ENCODE results near the gene LIMCH1.

- TF ChIP-seq, protein P1, sequence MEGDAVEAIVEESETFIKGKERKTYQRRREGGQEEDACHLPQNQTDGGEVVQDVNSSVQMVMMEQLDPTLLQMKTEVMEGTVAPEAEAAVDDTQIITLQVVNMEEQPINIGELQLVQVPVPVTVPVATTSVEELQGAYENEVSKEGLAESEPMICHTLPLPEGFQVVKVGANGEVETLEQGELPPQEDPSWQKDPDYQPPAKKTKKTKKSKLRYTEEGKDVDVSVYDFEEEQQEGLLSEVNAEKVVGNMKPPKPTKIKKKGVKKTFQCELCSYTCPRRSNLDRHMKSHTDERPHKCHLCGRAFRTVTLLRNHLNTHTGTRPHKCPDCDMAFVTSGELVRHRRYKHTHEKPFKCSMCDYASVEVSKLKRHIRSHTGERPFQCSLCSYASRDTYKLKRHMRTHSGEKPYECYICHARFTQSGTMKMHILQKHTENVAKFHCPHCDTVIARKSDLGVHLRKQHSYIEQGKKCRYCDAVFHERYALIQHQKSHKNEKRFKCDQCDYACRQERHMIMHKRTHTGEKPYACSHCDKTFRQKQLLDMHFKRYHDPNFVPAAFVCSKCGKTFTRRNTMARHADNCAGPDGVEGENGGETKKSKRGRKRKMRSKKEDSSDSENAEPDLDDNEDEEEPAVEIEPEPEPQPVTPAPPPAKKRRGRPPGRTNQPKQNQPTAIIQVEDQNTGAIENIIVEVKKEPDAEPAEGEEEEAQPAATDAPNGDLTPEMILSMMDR (optimal IDR thresholded peaks at IDR 0.05 in 1 of 3, IDR thresholded peaks at IDR 0.05 in 1 of 3, conservative IDR thresholded peaks at IDR 0.05 in 1 of 3; ENCODE audit: extremely low read depth in 1 of 3, insufficient read depth in 2 of 3, low read length in 3 of 3), result no peak
- no peak for TF ChIP-seq EZH2 (IDR thresholded peaks at IDR 0.05; ENCODE audit: low read length)
Measured at GRCh38 chr4:41496977-41497376, 41.0 kb upstream of the LIMCH1 start.

Measured in keratinocyte (primary cell).